Measurements from ENCODE around the gene COBL. TPM values are rescaled to one million over a fixed set of nuclear protein-coding genes. Genes with fewer than 3 reads are reported as not detected.

The COBL gene
- total RNA-seq, 1 experiment from 2014 or later, result 52.3 TPM

- no peak overlapping the region for H3K4me2 ChIP-seq (ENCODE audit: insufficient read depth, insufficient read length, low read length)
- H3K14ac ChIP-seq (ENCODE audit: insufficient read depth, low read length), result no peak overlapping the region
- H3K23me2 ChIP-seq (ENCODE audit: insufficient read length, low read depth, low read length, poor library complexity, severe bottlenecking), result no peaks in the 10 kb centered on the region
- no peaks in the 10 kb centered on the region for H3K9me3 Mint-ChIP-seq
- no peak overlapping the region for H3T11ph ChIP-seq (ENCODE audit: low read length)
- no peaks in the 10 kb centered on the region for H3K27me3 ChIP-seq (ENCODE audit: insufficient read depth, low read length)
- no peak overlapping the region for H3K18ac ChIP-seq (ENCODE audit: insufficient read length, low read depth, low read length)
- H3K79me1 ChIP-seq (ENCODE audit: insufficient read depth, low read depth, low read length, poor library complexity, severe bottlenecking), result no peaks in the 10 kb centered on the region
- H3K36me3 Mint-ChIP-seq (ENCODE audit: insufficient read depth in 1 of 3, low read depth in 3 of 3), result peaks cover 1 to 25% (median 6%) of the 10 kb centered on the region in 3 experiments; a peak in 2 of 7 replicates
- no peak overlapping the region for H2BK20ac ChIP-seq (ENCODE audit: low read depth, low read length, poor library complexity, severe bottlenecking)
- no peaks in the 10 kb centered on the region for H4K20me1 ChIP-seq (ENCODE audit: control insufficient read depth, insufficient read depth, insufficient read length)
- no peaks in the 10 kb centered on the region for H3K27me3 Mint-ChIP-seq (ENCODE audit: low read depth)
- H2BK15ac ChIP-seq (ENCODE audit: low read depth, low read length), result no peak overlapping the region
- no peak overlapping the region for H3K27ac ChIP-seq (ENCODE audit: insufficient read length, low read depth, low read length)
- H3K79me2 ChIP-seq (ENCODE audit: insufficient read depth, low read length), result no peaks in the 10 kb centered on the region
- no CpG with 5 or more reads among the region's 5 CpGs for WGBS (ENCODE audit: extremely low coverage, insufficient read length, low lambda C conversion rate)
- no peak overlapping the region for H2AK5ac ChIP-seq (ENCODE audit: insufficient read length, low read length)
- no peak overlapping the region for H4K91ac ChIP-seq (ENCODE audit: insufficient read length, low read depth, low read length)
- H3K4me1 ChIP-seq (ENCODE audit: insufficient read depth, low read length), result no peaks in the 10 kb centered on the region
- DNase-seq, result no peak
- H3K9ac ChIP-seq (ENCODE audit: extremely low read depth, insufficient read length, low read length), result no peak overlapping the region
- H2AFZ ChIP-seq (ENCODE audit: low read length), result no peak overlapping the region
- no peak for TF ChIP-seq CTCF (conservative IDR thresholded peaks at IDR 0.05)
- H3K23ac ChIP-seq (ENCODE audit: insufficient read length, low read depth, low read length), result no peak overlapping the region
- H3K4me1 Mint-ChIP-seq, result peaks cover 13 to 16% of the 10 kb centered on the region in 2 experiments; a peak in 3 of 4 replicates
- no peak overlapping the region for H2BK12ac ChIP-seq (ENCODE audit: insufficient read length, low read depth, low read length)
- no peak overlapping the region for H3K4me3 Mint-ChIP-seq
- H3K4ac ChIP-seq (ENCODE audit: low read depth, low read length), result no peak overlapping the region
- no peak overlapping the region for H4K5ac ChIP-seq (ENCODE audit: insufficient read length, low read depth, low read length)
- no peak overlapping the region; a peak in 1 of 7 replicates for H3K27ac Mint-ChIP-seq
- H3K9me3 ChIP-seq (ENCODE audit: control insufficient read depth, low read depth, low read length), result no peaks in the 10 kb centered on the region
- no peak overlapping the region for H2BK120ac ChIP-seq (ENCODE audit: low read depth, low read length, poor library complexity, severe bottlenecking)
- no peak overlapping the region for H3K56ac ChIP-seq (ENCODE audit: insufficient read length, low read depth, low read length)
- no peak overlapping the region for H2BK5ac ChIP-seq (ENCODE audit: insufficient read length, low read length)
- no peak overlapping the region for H4K8ac ChIP-seq (replicated peaks; ENCODE audit: insufficient read length, low read depth, low read length)
Measured at GRCh38 chr7:51126324-51126723, 190.3 kb downstream of the COBL start.

All from H9 (cell line).